K562 (cell line): ENCODE data around the gene ANXA3. TPM values are rescaled to one million over a fixed set of nuclear protein-coding genes. Genes with fewer than 3 reads are reported as not detected.

Source experiments
- ATAC-seq: fragments of 200-7000 bp; cut with Tn5 transposase; 3 replicates; pipeline ENCODE4 v1.9.1; 2020; ENCODE audit warnings: moderate library complexity
- BruUV-seq: library from RNA; stranded (reverse); fragments of 400-500 nt; replicated peaks from 2 replicates; lab custom pipeline; 2021; lab: Mats Ljungman, UMichigan
- CTCF ChIA-PET: fragments of 300-600 bp; formaldehyde crosslinking; extraction: SDS; loops from one replicate; lab custom pipeline; 2021; ENCODE audit warnings: low intra/inter-chr PET ratio; lab: Yijun Ruan, JAX
- POLR2A ChIA-PET: fragments of 300-600, 350-650 bp; sonication (Branson Sonifier 250); formaldehyde crosslinking; extraction: SDS; loops from one replicate; lab custom pipeline; 2021; ENCODE audit warnings: antibody characterized with exemption, inconsistent platforms; lab: Yijun Ruan, JAX
- DNase-seq, 4 experiments: peaks; one replicate each; pipeline versions ENCODE4 v3.0.0 to v3.0.0-alpha.2; 2011 to 2018; ENCODE audit warnings: low spot score in 3 of 4, mixed read lengths in 3 of 4; ENCODE audit errors: extremely low read depth in 1 of 4
- FAIRE-seq: peaks from 2 replicates; lab custom pipeline; 2011; peaks lifted over from hg19 to GRCh38; lab: Jason Lieb, UNC
- H2AFZ ChIP-seq: 2 replicates; pipeline ENCODE4 v1.6.0; 2011; ENCODE audit warnings: low read depth, low read length, control low read depth, inconsistent platforms
- H3K27ac ChIP-seq: fragments of 200-600 bp; 3 replicates; pipeline ENCODE4 v1.8.0; 2011; ENCODE audit warnings: low read depth, mild to moderate bottlenecking, control low read depth, inconsistent platforms, low read length, moderate library complexity, mixed read lengths; ENCODE audit errors: extremely low read depth
- H3K27me3 ChIP-seq, 2 experiments: fragments of 300-600 bp in 1 of 2; 2 replicates in 1 of 2; 3 replicates in 1 of 2; pipeline versions ENCODE4 v1.6.0 to v1.8.0; 2011; ENCODE audit warnings: inconsistent platforms in 2 of 2, low read length in 2 of 2, mild to moderate bottlenecking in 1 of 2, mixed read lengths in 1 of 2, moderate library complexity in 1 of 2; ENCODE audit not compliant: control insufficient read depth in 2 of 2, insufficient read depth in 2 of 2
- H3K36me3 ChIP-seq: fragments of 300-600 bp; 3 replicates; pipeline ENCODE4 v1.8.0; 2011; ENCODE audit warnings: mild to moderate bottlenecking, low read length, inconsistent platforms; ENCODE audit not compliant: control insufficient read depth, insufficient read depth
- H3K4me1 ChIP-seq, 2 experiments: fragments of 200-600 bp in 1 of 2; replicated peaks in 1 of 2; 2 replicates in 1 of 2; 3 replicates in 1 of 2; pipeline versions ENCODE4 v1.5.1 to v1.8.0; 2011; ENCODE audit warnings: inconsistent platforms in 2 of 2, low read length in 2 of 2, mild to moderate bottlenecking in 1 of 2, mixed read lengths in 1 of 2, moderate library complexity in 1 of 2; ENCODE audit not compliant: control insufficient read depth in 2 of 2, insufficient read depth in 2 of 2
- H3K4me2 ChIP-seq: 2 replicates; pipeline ENCODE4 v1.6.1; 2011; ENCODE audit warnings: low read length, control low read depth, inconsistent platforms, mixed read lengths; ENCODE audit not compliant: insufficient read depth
- H3K4me3 ChIP-seq: fragments of 200-600 bp; sonication (generic), shearing (Covaris generic); 2 replicates; pipeline ENCODE4 v1.5.1; 2016; ENCODE audit warnings: control low read depth, inconsistent platforms
- H3K79me2 ChIP-seq: fragments of 200-600 bp; 3 replicates; pipeline ENCODE4 v1.8.0; 2011; ENCODE audit warnings: low read length, inconsistent platforms; ENCODE audit not compliant: control insufficient read depth, insufficient read depth
- H3K9ac ChIP-seq, 2 experiments: 2 replicates each; pipeline versions ENCODE4 v1.6.0 to v1.6.1; 2011; ENCODE audit warnings: low read depth in 2 of 2, low read length in 2 of 2, control low read depth in 1 of 2, inconsistent platforms in 1 of 2, mild to moderate bottlenecking in 1 of 2, mixed read lengths in 1 of 2; ENCODE audit not compliant: insufficient read depth in 1 of 2
- H3K9me1 ChIP-seq: one replicate; pipeline ENCODE4 v1.6.0; 2011; ENCODE audit warnings: inconsistent platforms, mild to moderate bottlenecking, low read length, moderate library complexity; ENCODE audit not compliant: control insufficient read depth, insufficient read depth
- H3K9me3 ChIP-seq: replicated peaks from 2 replicates; pipeline ENCODE4 v1.5.1; 2011; ENCODE audit warnings: low read depth, low read length, inconsistent platforms; ENCODE audit not compliant: control insufficient read depth, insufficient read depth
- H4K20me1 ChIP-seq: replicated peaks from 2 replicates; pipeline ENCODE4 v1.6.1; 2011; ENCODE audit warnings: low read length, inconsistent platforms, mixed read lengths; ENCODE audit not compliant: control insufficient read depth, insufficient read depth
- C11orf30 ChIP-seq: fragments of 450-650 bp; IDR thresholded peaks from 2 replicates; pipeline ENCODE4 v1.6.1; 2016; ENCODE audit warnings: low read depth, mild to moderate bottlenecking
- FOXK2 ChIP-seq, 2 experiments: fragments of 450-650 bp; IDR thresholded peaks in 1 of 2; conservative IDR thresholded peaks in 1 of 2; 2 replicates each; pipeline ENCODE4 v1.6.1; 2016; ENCODE audit warnings: low read depth in 2 of 2, mild to moderate bottlenecking in 1 of 2
- GABPA ChIP-seq: fragments of 200-800 bp; sonication (Bioruptor generic); conservative IDR thresholded peaks from 2 replicates; pipeline ENCODE4 v1.6.1; 2016; ENCODE audit warnings: low read depth, missing genetic modification characterization, missing compliant biosample characterization
- MAFF ChIP-seq: IDR thresholded peaks from 2 replicates; pipeline ENCODE4 v1.6.1; 2012; ENCODE audit warnings: low read length, improper control_type of control experiment
- MAFG ChIP-seq: fragments of 450-650 bp; conservative IDR thresholded peaks from 2 replicates; pipeline ENCODE4 v1.6.1; 2016; ENCODE audit warnings: missing genetic modification characterization, missing compliant biosample characterization
- NR1H2 ChIP-seq: sonication (generic); formaldehyde crosslinking; IDR thresholded peaks from 2 replicates; pipeline ENCODE4 v1.4.0; 2020; ENCODE audit warnings: mild to moderate bottlenecking, missing genetic modification reagents
- ZNF311 ChIP-seq: fragments of 250-450 bp; sonication (Bioruptor Pico); IDR thresholded peaks from 2 replicates; pipeline ENCODE4 v1.4.0; 2020; ENCODE audit warnings: mild to moderate bottlenecking, moderate library complexity
- ZNF316 ChIP-seq: fragments of 450-650 bp; IDR thresholded peaks from 2 replicates; pipeline ENCODE4 v1.6.1; 2016
- ZNF395 ChIP-seq: fragments of 200-800 bp; sonication (Bioruptor generic); IDR thresholded peaks from 2 replicates; pipeline ENCODE4 v1.6.1; 2017; ENCODE audit warnings: missing genetic modification characterization, missing compliant biosample characterization
- ZNF583 ChIP-seq: fragments of 250-450 bp; sonication (Bioruptor Pico); IDR thresholded peaks from 2 replicates; pipeline ENCODE4 v1.4.0; 2020
- ZNF766 ChIP-seq: fragments of 200-800 bp; sonication (Bioruptor generic); conservative IDR thresholded peaks from 2 replicates; pipeline ENCODE4 v1.6.1; 2016; ENCODE audit warnings: missing genetic modification characterization, missing compliant biosample characterization
- WGBS: fragments of 100-300 bp; shearing (Covaris generic); methylation state at CpG from one replicate; pipeline ENCODE4 v1.1.6; 2016; ENCODE audit warnings: low coverage, mixed read lengths; ENCODE audit not compliant: insufficient coverage; ENCODE audit errors: missing lambda C conversion rate; 5-methylcytosine and 5-hydroxymethylcytosine counted together
- in situ Hi-C: fragments of 300-500 bp; cut with MboI; formaldehyde crosslinking; loops from 4 replicates; pipeline ENCODE4 v1.15.0; 2018; ENCODE audit warnings: inconsistent platforms, mixed read lengths
- intact Hi-C: fragments of 100-400 bp; cut with micrococcal nuclease; formaldehyde crosslinking; loops from 2 replicates; pipeline ENCODE4 v1.14.2; 2022
- polyA plus RNA-seq, 8 experiments: library from polyadenylated mRNA; depleted of rRNA in 4 of 8; stranded (reverse) in 5 of 8; unstranded in 3 of 8; fragments of >200 nt; fragmentation: Nextera tagmentation in 2 of 8; fragmentation: Illumina TruSeq in 1 of 8; extraction: Ambion mirVana in 2 of 8; extraction: Trizol in 1 of 8; gene quantifications; 2 replicates each; pipeline versions ENCODE4 v1.2.1 to v1.2.3, GENCODE V29; 2011 to 2014; ENCODE audit warnings: inconsistent platforms in 1 of 8, missing spikeins in 1 of 8
- total RNA-seq, 7 experiments: library from RNA; depleted of rRNA in 6 of 7; stranded (reverse); fragments of >200 nt in 6 of 7; fragmentation: Illumina TruSeq in 2 of 7; extraction: Trizol in 2 of 7; gene quantifications; 2 replicates each; pipeline versions ENCODE4 v1.2.1 to v1.2.3, GENCODE V29; 2011 to 2021; ENCODE audit warnings: low replicate concordance in 1 of 7
- TF ChIP-seq, protein P1 (sequence below): sonication (generic); formaldehyde crosslinking; IDR thresholded peaks from 2 replicates; pipeline ENCODE4 v1.8.0; 2023; ENCODE audit warnings: missing genetic modification reagents, mild to moderate bottlenecking, borderline replicate concordance

ANXA3 gene
- total and polyA plus RNA-seq, 9 of the 15 experiments (the other 6 are each of a cell fraction or from before 2014, with no cell fraction given): 6.3 to 15.5 (median 9.8) TPM

GRCh38 chr4:78596111-78596742 lies 44.7 kb downstream of the ANXA3 start:
- DNase-seq (no peak), FAIRE-seq (no peak), ATAC-seq (no peak)
- Histone ChIP-seq H2AFZ (peak overlapping the region; percentile 49), H3K4me3 (no peak overlapping the region), H3K27me3 (no peaks in the 10 kb centered on the region), H3K27ac (no peak overlapping the region), H3K9ac (no peak overlapping the region), H3K36me3 (no peaks in the 10 kb centered on the region), H4K20me1 (no peaks in the 10 kb centered on the region), H3K9me3 (no peaks in the 10 kb centered on the region), H3K79me2 (no peaks in the 10 kb centered on the region), H3K4me1 (peaks cover 8 to 25% of the 10 kb centered on the region in 2 experiments), H3K4me2 (no peak overlapping the region), H3K9me1 (no peaks in the 10 kb centered on the region)
- POLR2A ChIA-PET: interaction anchor here (1.0 kb wide), 1 partner anchor 9 kb away, joined by 4 read pairs; no protein-coding TSS in a partner anchor
- in situ Hi-C loops (no loop called here), intact Hi-C loops (no loop called here)
- 51% methylated on average over 3 of the region's 3 CpGs for WGBS
- BruUV-seq: no TSS peak
- TF ChIP-seq MAFF (peak; percentile 30; the same call in 1 of the 2 replicates), ZNF583 (CRISPR knock-in tag) (no peak), MAFG (tag) (peak; percentile 40; the same call in 1 of the 2 replicates), ZNF311 (no peak), GABPA (no peak), FOXK2 (conservative IDR thresholded peaks at IDR 0.05 in 1 of 2, IDR thresholded peaks at IDR 0.05 in 1 of 2; ENCODE audit: low read depth in 2 of 2) (no peak), ZNF316 (peak; percentile 86), ZNF395 (no peak), C11orf30 (peak; percentile 66), ZNF766 (CRISPR knock-in tag) (no peak), NR1H2 (CRISPR knock-in tag) (no peak)
- TF ChIP-seq, protein P1, sequence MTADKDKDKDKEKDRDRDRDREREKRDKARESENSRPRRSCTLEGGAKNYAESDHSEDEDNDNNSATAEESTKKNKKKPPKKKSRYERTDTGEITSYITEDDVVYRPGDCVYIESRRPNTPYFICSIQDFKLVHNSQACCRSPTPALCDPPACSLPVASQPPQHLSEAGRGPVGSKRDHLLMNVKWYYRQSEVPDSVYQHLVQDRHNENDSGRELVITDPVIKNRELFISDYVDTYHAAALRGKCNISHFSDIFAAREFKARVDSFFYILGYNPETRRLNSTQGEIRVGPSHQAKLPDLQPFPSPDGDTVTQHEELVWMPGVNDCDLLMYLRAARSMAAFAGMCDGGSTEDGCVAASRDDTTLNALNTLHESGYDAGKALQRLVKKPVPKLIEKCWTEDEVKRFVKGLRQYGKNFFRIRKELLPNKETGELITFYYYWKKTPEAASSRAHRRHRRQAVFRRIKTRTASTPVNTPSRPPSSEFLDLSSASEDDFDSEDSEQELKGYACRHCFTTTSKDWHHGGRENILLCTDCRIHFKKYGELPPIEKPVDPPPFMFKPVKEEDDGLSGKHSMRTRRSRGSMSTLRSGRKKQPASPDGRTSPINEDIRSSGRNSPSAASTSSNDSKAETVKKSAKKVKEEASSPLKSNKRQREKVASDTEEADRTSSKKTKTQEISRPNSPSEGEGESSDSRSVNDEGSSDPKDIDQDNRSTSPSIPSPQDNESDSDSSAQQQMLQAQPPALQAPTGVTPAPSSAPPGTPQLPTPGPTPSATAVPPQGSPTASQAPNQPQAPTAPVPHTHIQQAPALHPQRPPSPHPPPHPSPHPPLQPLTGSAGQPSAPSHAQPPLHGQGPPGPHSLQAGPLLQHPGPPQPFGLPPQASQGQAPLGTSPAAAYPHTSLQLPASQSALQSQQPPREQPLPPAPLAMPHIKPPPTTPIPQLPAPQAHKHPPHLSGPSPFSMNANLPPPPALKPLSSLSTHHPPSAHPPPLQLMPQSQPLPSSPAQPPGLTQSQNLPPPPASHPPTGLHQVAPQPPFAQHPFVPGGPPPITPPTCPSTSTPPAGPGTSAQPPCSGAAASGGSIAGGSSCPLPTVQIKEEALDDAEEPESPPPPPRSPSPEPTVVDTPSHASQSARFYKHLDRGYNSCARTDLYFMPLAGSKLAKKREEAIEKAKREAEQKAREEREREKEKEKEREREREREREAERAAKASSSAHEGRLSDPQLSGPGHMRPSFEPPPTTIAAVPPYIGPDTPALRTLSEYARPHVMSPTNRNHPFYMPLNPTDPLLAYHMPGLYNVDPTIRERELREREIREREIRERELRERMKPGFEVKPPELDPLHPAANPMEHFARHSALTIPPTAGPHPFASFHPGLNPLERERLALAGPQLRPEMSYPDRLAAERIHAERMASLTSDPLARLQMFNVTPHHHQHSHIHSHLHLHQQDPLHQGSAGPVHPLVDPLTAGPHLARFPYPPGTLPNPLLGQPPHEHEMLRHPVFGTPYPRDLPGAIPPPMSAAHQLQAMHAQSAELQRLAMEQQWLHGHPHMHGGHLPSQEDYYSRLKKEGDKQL (CRISPR knock-in tag): no peak
- CTCF ChIA-PET: no interaction called here
